HFF-Myc (cell line): Measurements from ENCODE around the gene OR56B4.
"Not testable (repeated sequence)": the region's sequence is repeated elsewhere in the genome, so short reads cannot be mapped to it uniquely, and the experiment has no call there.

Source experiments
- DNase-seq: peaks from one replicate; pipeline ENCODE4 v3.0.0-alpha.2; 2011; ENCODE audit warnings: low read depth; ENCODE audit errors: extremely low read depth
- H3K4me3 ChIP-seq: replicated peaks from 2 replicates; pipeline ENCODE4 v1.5.1; 2011; ENCODE audit warnings: low read depth, mild to moderate bottlenecking, control low read depth, low read length
- CTCF ChIP-seq: IDR thresholded peaks from 2 replicates; pipeline ENCODE4 v1.5.1; 2012; ENCODE audit warnings: mild to moderate bottlenecking, low read depth, low read length, control low read depth; ENCODE audit errors: missing control alignments

The OR56B4 gene

GRCh38 chr11:6107384-6107783, at the start of gene OR56B4:
TSS of gene OR56B4 (plus strand) at chr11:6107684. CDS start at chr11:6107779, 95 bp downstream.
- H3K4me3 ChIP-seq, DNase-seq: not testable (repeated sequence)

GRCh38 chr11:6061475-6061874, 46.0 kb upstream of the OR56B4 start:
- no peak for DNase-seq
- no peak overlapping the region for H3K4me3 ChIP-seq
- TF ChIP-seq CTCF: no peak

- DNase-seq: no peak
- no peak overlapping the region for H3K4me3 ChIP-seq
- no peak for TF ChIP-seq CTCF
These were observed 44.7 kb upstream of the OR56B4 start for GRCh38 chr11:6062691-6063358.

- no peak for TF ChIP-seq CTCF
- no peak for DNase-seq
- H3K4me3 ChIP-seq: no peak overlapping the region
These were observed 40.0 kb upstream of the OR56B4 start for GRCh38 chr11:6067502-6067901.

GRCh38 chr11:6076443-6076842, 31.0 kb upstream of the OR56B4 start:
- DNase-seq, H3K4me3 ChIP-seq: not testable (repeated sequence)

- H3K4me3 ChIP-seq: no peak overlapping the region
- no peak for DNase-seq
- TF ChIP-seq CTCF: no peak
These were observed 29.8 kb upstream of the OR56B4 start for GRCh38 chr11:6077723-6078122.

GRCh38 chr11:6079463-6079862, 28.0 kb upstream of the OR56B4 start:
- no peak for DNase-seq
- no peak for TF ChIP-seq CTCF
- no peak overlapping the region for H3K4me3 ChIP-seq

GRCh38 chr11:6083129-6083528, 24.4 kb upstream of the OR56B4 start:
- DNase-seq: no peak
- TF ChIP-seq CTCF: no peak
- H3K4me3 ChIP-seq: no peak overlapping the region
